ENCODE results near the gene LRRC26. TPM values are rescaled to one million over a fixed set of nuclear protein-coding genes. Genes with fewer than 3 reads are reported as not detected.
A peak's percentile ranks its signal among the peaks of the same experiment; 100 is the strongest.

Gene LRRC26
- total RNA-seq, 1 experiment from 2014 or later, result 0.40 TPM

DNA sequence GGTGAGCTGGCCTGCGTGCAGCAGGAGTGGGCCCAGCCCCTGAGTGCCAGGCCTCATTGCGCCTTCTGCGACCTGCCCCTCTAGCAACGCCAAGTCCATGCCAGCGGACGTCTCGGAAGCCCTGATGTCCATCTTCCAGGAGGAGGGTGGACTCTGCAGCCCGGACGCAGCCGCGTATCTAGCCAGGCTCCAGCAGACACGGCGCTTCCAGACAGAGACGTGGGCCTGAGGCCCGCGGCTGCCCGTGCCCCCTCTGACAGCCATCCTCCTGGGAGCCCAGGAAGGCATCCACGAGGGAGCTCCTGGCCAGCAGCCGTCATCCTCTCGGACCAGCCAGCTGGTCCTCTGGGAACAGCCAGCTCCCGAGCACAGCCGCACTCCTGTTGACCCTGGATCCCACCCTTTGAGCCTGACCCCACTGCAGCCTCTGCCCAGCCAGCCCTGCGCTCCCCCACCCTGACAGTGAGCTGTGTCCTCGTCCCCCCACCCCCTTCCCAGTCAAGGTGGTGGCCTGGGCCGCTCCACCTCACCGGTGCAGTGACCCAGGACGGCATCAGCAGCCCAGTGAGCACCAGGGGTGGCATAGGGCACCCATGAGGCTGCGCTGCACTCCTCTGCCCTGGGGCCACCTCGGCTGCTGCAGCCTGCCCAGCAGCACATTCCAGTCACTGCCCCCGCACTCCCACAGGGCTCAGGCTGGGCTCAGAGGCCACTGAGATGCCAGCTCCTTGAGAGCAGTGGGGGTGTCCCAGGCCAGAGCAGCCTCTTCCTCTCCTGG lies 46.5 kb upstream of the LRRC26 start:
- BruUV-seq (replicated peaks), result no TSS peak
- TF ChIP-seq, protein P1, sequence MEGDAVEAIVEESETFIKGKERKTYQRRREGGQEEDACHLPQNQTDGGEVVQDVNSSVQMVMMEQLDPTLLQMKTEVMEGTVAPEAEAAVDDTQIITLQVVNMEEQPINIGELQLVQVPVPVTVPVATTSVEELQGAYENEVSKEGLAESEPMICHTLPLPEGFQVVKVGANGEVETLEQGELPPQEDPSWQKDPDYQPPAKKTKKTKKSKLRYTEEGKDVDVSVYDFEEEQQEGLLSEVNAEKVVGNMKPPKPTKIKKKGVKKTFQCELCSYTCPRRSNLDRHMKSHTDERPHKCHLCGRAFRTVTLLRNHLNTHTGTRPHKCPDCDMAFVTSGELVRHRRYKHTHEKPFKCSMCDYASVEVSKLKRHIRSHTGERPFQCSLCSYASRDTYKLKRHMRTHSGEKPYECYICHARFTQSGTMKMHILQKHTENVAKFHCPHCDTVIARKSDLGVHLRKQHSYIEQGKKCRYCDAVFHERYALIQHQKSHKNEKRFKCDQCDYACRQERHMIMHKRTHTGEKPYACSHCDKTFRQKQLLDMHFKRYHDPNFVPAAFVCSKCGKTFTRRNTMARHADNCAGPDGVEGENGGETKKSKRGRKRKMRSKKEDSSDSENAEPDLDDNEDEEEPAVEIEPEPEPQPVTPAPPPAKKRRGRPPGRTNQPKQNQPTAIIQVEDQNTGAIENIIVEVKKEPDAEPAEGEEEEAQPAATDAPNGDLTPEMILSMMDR (conservative IDR thresholded peaks at IDR 0.05; ENCODE audit: low read depth, low read length), result no peak
- TF ChIP-seq EZH2phosphoT487 (IDR thresholded peaks at IDR 0.05; ENCODE audit: borderline replicate concordance, low read length) (no peak), EZH2 (IDR thresholded peaks at IDR 0.05; ENCODE audit: low read length, unreplicated experiment) (no peak)
- Histone ChIP-seq H4K20me1 (ENCODE audit: low read length) (no peaks in the 10 kb centered on the region), H3K4me2 (ENCODE audit: low read length) (peak overlapping the region; percentile 90), H3K27ac (ENCODE audit: low read length) (no peak overlapping the region), H3K9me2 (replicated peaks; ENCODE audit: low read length) (no peaks in the 10 kb centered on the region), H3F3A (ENCODE audit: low read length, unreplicated experiment) (no peaks in the 10 kb centered on the region), H3K27me3 (ENCODE audit: low read length) (no peaks in the 10 kb centered on the region), H3K9ac (ENCODE audit: low read length) (no peak overlapping the region), H3K4me1 (ENCODE audit: insufficient read depth, low read length) (peaks cover 24% of the 10 kb centered on the region), H2AFZ (ENCODE audit: low read length) (no peak overlapping the region), H3K4me3 (ENCODE audit: low read length) (peak overlapping the region; percentile 70; the same call in 1 of the 2 replicates), H3K9me3 (ENCODE audit: low read length) (no peaks in the 10 kb centered on the region), H3K79me2 (ENCODE audit: low read length) (no peaks in the 10 kb centered on the region), H3K36me3 (ENCODE audit: low read depth, low read length) (no peaks in the 10 kb centered on the region)
- DNase-seq, result no peak
- ChIA-PET CTCF (no interaction called here), POLR2A (ENCODE audit: unreplicated experiment) (no interaction called here)
- ATAC-seq, result no peak
- intact Hi-C loops (cut with micrococcal nuclease), result no loop called here

DNA sequence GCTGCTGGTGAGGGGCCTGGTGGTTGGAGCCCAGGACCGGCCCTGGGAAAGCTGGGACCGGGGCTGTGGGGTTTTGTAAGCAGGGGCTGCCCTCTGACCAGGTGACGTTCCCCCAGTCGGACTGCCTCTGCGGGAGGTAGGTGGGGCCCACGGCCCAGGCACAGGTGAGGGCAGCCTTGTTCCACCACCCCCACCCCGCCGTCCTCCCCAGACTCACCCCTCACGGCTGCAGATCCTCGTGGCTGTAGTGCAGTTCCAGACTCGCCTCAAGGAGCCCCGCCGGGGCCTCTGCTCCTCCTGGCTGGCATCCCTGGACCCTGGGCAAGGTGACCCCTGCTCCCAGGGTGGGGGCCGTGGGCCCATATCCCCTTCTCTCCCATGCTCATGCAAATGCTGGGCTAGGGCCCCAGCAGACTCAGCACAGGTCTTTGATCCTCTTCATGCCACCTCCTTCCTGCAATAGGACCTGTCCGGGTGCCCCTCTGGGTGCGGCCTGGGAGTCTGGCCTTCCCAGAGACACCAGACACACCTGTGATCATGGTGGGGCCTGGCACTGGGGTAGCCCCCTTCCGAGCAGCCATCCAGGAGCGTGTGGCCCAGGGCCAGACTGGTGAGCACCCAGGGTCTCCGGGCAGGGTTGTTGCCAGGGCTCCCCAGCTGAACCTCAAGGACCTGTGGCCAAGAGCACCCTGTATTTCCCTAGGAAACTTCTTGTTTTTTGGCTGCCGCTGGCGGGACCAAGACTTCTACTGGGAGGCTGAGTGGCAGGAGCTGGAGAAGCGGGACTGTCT lies 45.5 kb upstream of the LRRC26 start:
- no peak overlapping the region for H3K27ac ChIP-seq (ENCODE audit: low read length)
- no peak overlapping the region for H2AFZ ChIP-seq (ENCODE audit: low read length)
- no peaks in the 10 kb centered on the region for H3K27me3 ChIP-seq (ENCODE audit: low read length)
- H3K9ac ChIP-seq (ENCODE audit: low read length), result no peak overlapping the region
- DNase-seq (no peak), ATAC-seq (no peak)
- no peaks in the 10 kb centered on the region for H3K36me3 ChIP-seq (ENCODE audit: low read depth, low read length)
- H3K9me3 ChIP-seq (ENCODE audit: low read length), result no peaks in the 10 kb centered on the region
- H3K4me2 ChIP-seq (ENCODE audit: low read length), result no peak overlapping the region
- no peaks in the 10 kb centered on the region for H3F3A ChIP-seq (ENCODE audit: low read length, unreplicated experiment)
- TF ChIP-seq, protein P1 (conservative IDR thresholded peaks at IDR 0.05; ENCODE audit: low read depth, low read length), result no peak
- no peak for TF ChIP-seq EZH2 (IDR thresholded peaks at IDR 0.05; ENCODE audit: low read length, unreplicated experiment)
- no peak for TF ChIP-seq EZH2phosphoT487 (IDR thresholded peaks at IDR 0.05; ENCODE audit: borderline replicate concordance, low read length)
- no TSS peak for BruUV-seq (replicated peaks)
- ChIA-PET POLR2A (ENCODE audit: unreplicated experiment) (no interaction called here), CTCF (no interaction called here)
- H3K4me3 ChIP-seq (ENCODE audit: low read length), result no peak overlapping the region
- H3K79me2 ChIP-seq (ENCODE audit: low read length), result no peaks in the 10 kb centered on the region
- H3K9me2 ChIP-seq (replicated peaks; ENCODE audit: low read length), result no peaks in the 10 kb centered on the region
- no peaks in the 10 kb centered on the region for H4K20me1 ChIP-seq (ENCODE audit: low read length)
- peaks cover 24% of the 10 kb centered on the region for H3K4me1 ChIP-seq (ENCODE audit: insufficient read depth, low read length)
- intact Hi-C loops (cut with micrococcal nuclease), result no loop called here

DNA sequence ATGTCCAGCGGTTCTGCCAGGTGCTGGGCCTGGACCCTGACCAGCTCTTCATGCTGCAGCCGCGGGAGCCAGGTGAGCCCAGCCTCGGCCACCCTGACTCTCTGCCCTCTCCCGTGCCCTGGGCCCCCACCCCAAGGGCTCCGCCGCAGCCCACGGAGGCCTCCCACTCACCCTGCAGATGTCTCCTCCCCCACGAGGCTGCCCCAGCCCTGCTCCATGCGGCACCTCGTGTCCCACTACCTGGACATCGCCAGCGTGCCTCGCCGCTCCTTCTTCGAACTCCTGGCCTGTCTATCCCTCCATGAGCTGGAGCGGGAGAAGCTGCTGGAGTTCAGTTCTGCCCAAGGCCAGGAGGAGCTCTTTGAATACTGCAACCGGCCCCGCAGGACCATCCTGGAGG lies 44.8 kb upstream of the LRRC26 start:
- intact Hi-C loops (cut with micrococcal nuclease), result no loop called here
- DNase-seq, result no peak
- H3K4me3 ChIP-seq (ENCODE audit: low read length), result no peak overlapping the region
- H3K4me1 ChIP-seq (ENCODE audit: insufficient read depth, low read length), result peaks cover 24% of the 10 kb centered on the region
- H2AFZ ChIP-seq (ENCODE audit: low read length), result no peak overlapping the region
- H3K27me3 ChIP-seq (ENCODE audit: low read length), result no peaks in the 10 kb centered on the region
- POLR2A ChIA-PET (ENCODE audit: unreplicated experiment), result no interaction called here
- no peak overlapping the region for H3K27ac ChIP-seq (ENCODE audit: low read length)
- ATAC-seq, result no peak
- no peaks in the 10 kb centered on the region for H4K20me1 ChIP-seq (ENCODE audit: low read length)
- H3K9ac ChIP-seq (ENCODE audit: low read length), result no peak overlapping the region
- no TSS peak for BruUV-seq (replicated peaks)
- TF ChIP-seq, protein P1 (conservative IDR thresholded peaks at IDR 0.05; ENCODE audit: low read depth, low read length), result no peak
- TF ChIP-seq EZH2phosphoT487 (IDR thresholded peaks at IDR 0.05; ENCODE audit: borderline replicate concordance, low read length), result no peak
- TF ChIP-seq EZH2 (IDR thresholded peaks at IDR 0.05; ENCODE audit: low read length, unreplicated experiment), result no peak
- H3K36me3 ChIP-seq (ENCODE audit: low read depth, low read length), result no peaks in the 10 kb centered on the region
- H3K9me3 ChIP-seq (ENCODE audit: low read length), result no peaks in the 10 kb centered on the region
- CTCF ChIA-PET, result no interaction called here
- H3K9me2 ChIP-seq (replicated peaks; ENCODE audit: low read length), result no peaks in the 10 kb centered on the region
- H3K79me2 ChIP-seq (ENCODE audit: low read length), result no peaks in the 10 kb centered on the region
- no peak overlapping the region for H3K4me2 ChIP-seq (ENCODE audit: low read length)
- H3F3A ChIP-seq (ENCODE audit: low read length, unreplicated experiment), result no peaks in the 10 kb centered on the region

Measured in PC-3 (cell line).